ENCODE measurements around the gene CAMK1D.

Gene CAMK1D

GRCh38 chr10:12333380-12334185, 15.8 kb upstream of the CAMK1D start (continued):
- TF ChIP-seq ZBTB17 (tag by site-specific recombination; IDR thresholded peaks at IDR 0.05) (peak; percentile 64), ZNF398 (tag by site-specific recombination; IDR thresholded peaks at IDR 0.05) (peak; percentile 95), ZSCAN30 (tag by site-specific recombination; IDR thresholded peaks at IDR 0.05) (peak; percentile 75; the same call in 1 of the 2 replicates), SP2 (tag by site-specific recombination; IDR thresholded peaks at IDR 0.05) (peak; percentile 17; the same call in 1 of the 2 replicates), ZNF16 (tag by site-specific recombination; IDR thresholded peaks at IDR 0.05; ENCODE audit: low read depth) (no peak), ZNF394 (tag by site-specific recombination; IDR thresholded peaks at IDR 0.05; ENCODE audit: borderline replicate concordance) (peak; percentile 22), ZBTB21 (tag by site-specific recombination; IDR thresholded peaks at IDR 0.05) (peak; percentile 69; the same call in 1 of the 2 replicates), SP7 (tag by site-specific recombination; IDR thresholded peaks at IDR 0.05) (peak; percentile 66), PRDM10 (tag by site-specific recombination; IDR thresholded peaks at IDR 0.05) (no peak; the same call in none of the 2 replicates), FEZF1 (tag by site-specific recombination; IDR thresholded peaks at IDR 0.05) (no peak), ZNF701 (tag by site-specific recombination; IDR thresholded peaks at IDR 0.05) (no peak), ZIC2 (tag by site-specific recombination; IDR thresholded peaks at IDR 0.05) (peak; percentile 65), ZNF510 (tag by site-specific recombination; IDR thresholded peaks at IDR 0.05; ENCODE audit: insufficient replicate concordance) (no peak), ZFP69B (tag by site-specific recombination; IDR thresholded peaks at IDR 0.05) (peak; percentile 91), GFI1B (tag by site-specific recombination; IDR thresholded peaks at IDR 0.05) (0 out of 2 replicates have a peak, but pooled peaks have one; percentile 23), ZNF2 (tag by site-specific recombination; IDR thresholded peaks at IDR 0.05) (peak; percentile 34; the same call in 1 of the 2 replicates), IKZF3 (tag by site-specific recombination; IDR thresholded peaks at IDR 0.05) (peak; percentile 76), GLIS1 (tag by site-specific recombination; IDR thresholded peaks at IDR 0.05) (peak; percentile 91), ZXDB (tag by site-specific recombination; IDR thresholded peaks at IDR 0.05) (peak; percentile 83), EGR2 (tag by site-specific recombination; IDR thresholded peaks at IDR 0.05; ENCODE audit: low read depth) (peak; percentile 51; the same call in 1 of the 2 replicates), ZNF335 (tag by site-specific recombination; conservative IDR thresholded peaks at IDR 0.05) (peak; percentile 64), ZNF558 (tag by site-specific recombination; IDR thresholded peaks at IDR 0.05) (peak; percentile 41; the same call in 1 of the 2 replicates)
- TF ChIP-seq, protein P1, sequence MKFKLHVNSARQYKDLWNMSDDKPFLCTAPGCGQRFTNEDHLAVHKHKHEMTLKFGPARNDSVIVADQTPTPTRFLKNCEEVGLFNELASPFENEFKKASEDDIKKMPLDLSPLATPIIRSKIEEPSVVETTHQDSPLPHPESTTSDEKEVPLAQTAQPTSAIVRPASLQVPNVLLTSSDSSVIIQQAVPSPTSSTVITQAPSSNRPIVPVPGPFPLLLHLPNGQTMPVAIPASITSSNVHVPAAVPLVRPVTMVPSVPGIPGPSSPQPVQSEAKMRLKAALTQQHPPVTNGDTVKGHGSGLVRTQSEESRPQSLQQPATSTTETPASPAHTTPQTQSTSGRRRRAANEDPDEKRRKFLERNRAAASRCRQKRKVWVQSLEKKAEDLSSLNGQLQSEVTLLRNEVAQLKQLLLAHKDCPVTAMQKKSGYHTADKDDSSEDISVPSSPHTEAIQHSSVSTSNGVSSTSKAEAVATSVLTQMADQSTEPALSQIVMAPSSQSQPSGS (tag by site-specific recombination; IDR thresholded peaks at IDR 0.05; ENCODE audit: low read depth): 0 out of 2 replicates have a peak, but pooled peaks have one; percentile 51
- TF ChIP-seq, protein P2, sequence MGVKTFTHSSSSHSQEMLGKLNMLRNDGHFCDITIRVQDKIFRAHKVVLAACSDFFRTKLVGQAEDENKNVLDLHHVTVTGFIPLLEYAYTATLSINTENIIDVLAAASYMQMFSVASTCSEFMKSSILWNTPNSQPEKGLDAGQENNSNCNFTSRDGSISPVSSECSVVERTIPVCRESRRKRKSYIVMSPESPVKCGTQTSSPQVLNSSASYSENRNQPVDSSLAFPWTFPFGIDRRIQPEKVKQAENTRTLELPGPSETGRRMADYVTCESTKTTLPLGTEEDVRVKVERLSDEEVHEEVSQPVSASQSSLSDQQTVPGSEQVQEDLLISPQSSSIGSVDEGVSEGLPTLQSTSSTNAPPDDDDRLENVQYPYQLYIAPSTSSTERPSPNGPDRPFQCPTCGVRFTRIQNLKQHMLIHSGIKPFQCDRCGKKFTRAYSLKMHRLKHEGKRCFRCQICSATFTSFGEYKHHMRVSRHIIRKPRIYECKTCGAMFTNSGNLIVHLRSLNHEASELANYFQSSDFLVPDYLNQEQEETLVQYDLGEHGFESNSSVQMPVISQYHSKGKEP (tag by site-specific recombination; IDR thresholded peaks at IDR 0.05): 0 out of 2 replicates have a peak, but pooled peaks have one; percentile 13
- TF ChIP-seq, protein P3, sequence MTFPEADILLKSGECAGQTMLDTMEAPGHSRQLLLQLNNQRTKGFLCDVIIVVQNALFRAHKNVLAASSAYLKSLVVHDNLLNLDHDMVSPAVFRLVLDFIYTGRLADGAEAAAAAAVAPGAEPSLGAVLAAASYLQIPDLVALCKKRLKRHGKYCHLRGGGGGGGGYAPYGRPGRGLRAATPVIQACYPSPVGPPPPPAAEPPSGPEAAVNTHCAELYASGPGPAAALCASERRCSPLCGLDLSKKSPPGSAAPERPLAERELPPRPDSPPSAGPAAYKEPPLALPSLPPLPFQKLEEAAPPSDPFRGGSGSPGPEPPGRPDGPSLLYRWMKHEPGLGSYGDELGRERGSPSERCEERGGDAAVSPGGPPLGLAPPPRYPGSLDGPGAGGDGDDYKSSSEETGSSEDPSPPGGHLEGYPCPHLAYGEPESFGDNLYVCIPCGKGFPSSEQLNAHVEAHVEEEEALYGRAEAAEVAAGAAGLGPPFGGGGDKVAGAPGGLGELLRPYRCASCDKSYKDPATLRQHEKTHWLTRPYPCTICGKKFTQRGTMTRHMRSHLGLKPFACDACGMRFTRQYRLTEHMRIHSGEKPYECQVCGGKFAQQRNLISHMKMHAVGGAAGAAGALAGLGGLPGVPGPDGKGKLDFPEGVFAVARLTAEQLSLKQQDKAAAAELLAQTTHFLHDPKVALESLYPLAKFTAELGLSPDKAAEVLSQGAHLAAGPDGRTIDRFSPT (tag by site-specific recombination; IDR thresholded peaks at IDR 0.05): peak; percentile 47; the same call in 1 of the 2 replicates
- TF ChIP-seq, protein P4, sequence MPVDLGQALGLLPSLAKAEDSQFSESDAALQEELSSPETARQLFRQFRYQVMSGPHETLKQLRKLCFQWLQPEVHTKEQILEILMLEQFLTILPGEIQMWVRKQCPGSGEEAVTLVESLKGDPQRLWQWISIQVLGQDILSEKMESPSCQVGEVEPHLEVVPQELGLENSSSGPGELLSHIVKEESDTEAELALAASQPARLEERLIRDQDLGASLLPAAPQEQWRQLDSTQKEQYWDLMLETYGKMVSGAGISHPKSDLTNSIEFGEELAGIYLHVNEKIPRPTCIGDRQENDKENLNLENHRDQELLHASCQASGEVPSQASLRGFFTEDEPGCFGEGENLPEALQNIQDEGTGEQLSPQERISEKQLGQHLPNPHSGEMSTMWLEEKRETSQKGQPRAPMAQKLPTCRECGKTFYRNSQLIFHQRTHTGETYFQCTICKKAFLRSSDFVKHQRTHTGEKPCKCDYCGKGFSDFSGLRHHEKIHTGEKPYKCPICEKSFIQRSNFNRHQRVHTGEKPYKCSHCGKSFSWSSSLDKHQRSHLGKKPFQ (tag by site-specific recombination; IDR thresholded peaks at IDR 0.05): no peak

All from HEK293 (cell line).